Sigmoid colon (tissue), 7 donors: ENCODE results near the gene ARHGAP15. TPM values are rescaled to one million over a fixed set of nuclear protein-coding genes. Genes with fewer than 3 reads are reported as not detected.

ENCODE experiments used
- DNase-seq: peaks from one replicate; pipeline ENCODE4 v3.0.0-alpha.2; 2019
- H3K27ac ChIP-seq, 4 donors: fragments of 200-600 bp; sonication (generic); one replicate each; pipeline ENCODE4 v1.5.1; 2016 to 2019; ENCODE audit warnings: mild to moderate bottlenecking in 1 of 4
- H3K27me3 ChIP-seq, 3 donors: fragments of 200-600 bp; sonication (generic); one replicate each; pipeline ENCODE4 v1.5.1; 2019; ENCODE audit warnings: mild to moderate bottlenecking in 1 of 3
- H3K36me3 ChIP-seq, 4 donors: fragments of 200-600 bp; sonication (generic); one replicate each; pipeline ENCODE4 v1.5.1; 2016 to 2019
- H3K4me1 ChIP-seq, 4 donors: fragments of 200-600 bp; sonication (generic); one replicate each; pipeline ENCODE4 v1.5.1; 2017 to 2019
- H3K4me3 ChIP-seq, 4 donors: fragments of 200-600 bp; sonication (generic); one replicate each; pipeline ENCODE4 v1.5.1; 2017 to 2019; ENCODE audit warnings: mild to moderate bottlenecking in 2 of 4, moderate library complexity in 1 of 4
- H3K9me3 ChIP-seq, 4 donors: fragments of 200-600 bp in 3 of 4; sonication (generic) in 3 of 4; one replicate each; pipeline versions ENCODE4 v1.5.1 to v1.6.1; 2013 to 2019
- EP300 ChIP-seq, 4 donors: sonication (generic); formaldehyde crosslinking; IDR thresholded peaks; one replicate each; pipeline ENCODE4 v1.6.1; 2017; ENCODE audit warnings: antibody characterized with exemption in 4 of 4
- WGBS, 2 donors: extraction: QIAGEN DNeasy Blood & Tissue Kit; methylation state at CpG; one replicate each; pipeline ENCODE4 v1.1.7; 2013; 5-methylcytosine and 5-hydroxymethylcytosine counted together
- intact Hi-C: fragments of 100-400 bp; cut with DNase I; formaldehyde crosslinking; loops from one replicate; pipeline ENCODE4 v1.15.1; 2023
- polyA plus RNA-seq, 3 donors: library from polyadenylated mRNA; stranded (reverse); fragments of 200-250 nt; gene quantifications; one replicate each; pipeline ENCODE4 v1.2.3, GENCODE V29; 2013
- small RNA-seq, 3 donors: library from RNA; depleted of rRNA; stranded (forward); fragments of <200 nt; gene quantifications; one replicate each; pipeline ENCODE3, GENCODE V24; 2016
- total RNA-seq, 4 donors: library from RNA; depleted of rRNA; stranded (reverse); fragments of >200 nt; gene quantifications; one replicate each; pipeline ENCODE4 v1.1.0, GENCODE V29; 2016
- TF ChIP-seq, protein P1 (sequence below), 4 experiments: fragments of 450-650 bp in 3 of 4; fragments of 200-600 bp in 1 of 4; IDR thresholded peaks; one replicate each; pipeline ENCODE4 v1.5.1; 2016 to 2019; ENCODE audit warnings: antibody characterized with exemption in 4 of 4, mild to moderate bottlenecking in 3 of 4, moderate library complexity in 2 of 4
- donor health status: healthy with polysubstance abuse.
- donor health status: Bipolar disorder and iron deficiency.
- donor health status: healthy.

Gene ARHGAP15
- total and polyA plus RNA-seq, 7 donors, result 3.7 to 16.4 (median 6.0) TPM

DNA sequence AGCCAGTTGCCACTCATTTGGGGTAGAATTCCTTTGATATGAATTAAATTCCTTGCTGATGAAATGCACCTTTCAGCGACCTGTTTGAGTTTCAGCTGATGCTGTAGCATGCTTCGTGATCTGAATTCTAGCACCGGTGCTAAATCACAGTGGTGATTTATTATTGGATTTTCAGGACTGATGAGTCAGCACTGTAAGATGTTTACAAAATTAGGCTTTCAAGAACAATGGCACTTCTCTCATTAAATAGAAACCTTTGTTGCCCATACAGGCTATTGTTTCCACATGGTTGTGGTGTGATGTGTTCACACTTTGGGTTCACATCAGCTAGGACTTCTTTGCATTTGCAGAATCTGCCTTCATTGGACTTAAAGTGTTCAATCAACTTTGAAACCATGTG, 687.7 kb downstream of the ARHGAP15 start:
- intact Hi-C loops, result no loop called here
- WGBS, 2 donors, result 72 to 73% methylated on average over 3 of the region's 3 CpGs
- no peak for TF ChIP-seq EP300 (IDR thresholded peaks at IDR 0.05)
- TF ChIP-seq, protein P1, sequence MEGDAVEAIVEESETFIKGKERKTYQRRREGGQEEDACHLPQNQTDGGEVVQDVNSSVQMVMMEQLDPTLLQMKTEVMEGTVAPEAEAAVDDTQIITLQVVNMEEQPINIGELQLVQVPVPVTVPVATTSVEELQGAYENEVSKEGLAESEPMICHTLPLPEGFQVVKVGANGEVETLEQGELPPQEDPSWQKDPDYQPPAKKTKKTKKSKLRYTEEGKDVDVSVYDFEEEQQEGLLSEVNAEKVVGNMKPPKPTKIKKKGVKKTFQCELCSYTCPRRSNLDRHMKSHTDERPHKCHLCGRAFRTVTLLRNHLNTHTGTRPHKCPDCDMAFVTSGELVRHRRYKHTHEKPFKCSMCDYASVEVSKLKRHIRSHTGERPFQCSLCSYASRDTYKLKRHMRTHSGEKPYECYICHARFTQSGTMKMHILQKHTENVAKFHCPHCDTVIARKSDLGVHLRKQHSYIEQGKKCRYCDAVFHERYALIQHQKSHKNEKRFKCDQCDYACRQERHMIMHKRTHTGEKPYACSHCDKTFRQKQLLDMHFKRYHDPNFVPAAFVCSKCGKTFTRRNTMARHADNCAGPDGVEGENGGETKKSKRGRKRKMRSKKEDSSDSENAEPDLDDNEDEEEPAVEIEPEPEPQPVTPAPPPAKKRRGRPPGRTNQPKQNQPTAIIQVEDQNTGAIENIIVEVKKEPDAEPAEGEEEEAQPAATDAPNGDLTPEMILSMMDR (IDR thresholded peaks at IDR 0.05), result no peak
- no peak overlapping the region for H3K27ac ChIP-seq
- no peaks in the 10 kb centered on the region for H3K36me3 ChIP-seq
- no peak for DNase-seq
- no peaks in the 10 kb centered on the region for H3K9me3 ChIP-seq
- H3K4me3 ChIP-seq, result no peak overlapping the region
- H3K27me3 ChIP-seq, result no peaks in the 10 kb centered on the region
- no peaks in the 10 kb centered on the region for H3K4me1 ChIP-seq

Small RNA genes lying within 50 kb of the gene (small RNA-seq; reads per million reads assigned to genes)
- gene MTND4LP12, result 0 reads per million in 3 donors
